ENCODE measurements around the gene CCPG1. TPM values are rescaled to one million over a fixed set of nuclear protein-coding genes. Genes with fewer than 3 reads are reported as not detected.

CCPG1 gene
- total RNA-seq, 1 donor from 2014 or later = 23.8 TPM

DNA sequence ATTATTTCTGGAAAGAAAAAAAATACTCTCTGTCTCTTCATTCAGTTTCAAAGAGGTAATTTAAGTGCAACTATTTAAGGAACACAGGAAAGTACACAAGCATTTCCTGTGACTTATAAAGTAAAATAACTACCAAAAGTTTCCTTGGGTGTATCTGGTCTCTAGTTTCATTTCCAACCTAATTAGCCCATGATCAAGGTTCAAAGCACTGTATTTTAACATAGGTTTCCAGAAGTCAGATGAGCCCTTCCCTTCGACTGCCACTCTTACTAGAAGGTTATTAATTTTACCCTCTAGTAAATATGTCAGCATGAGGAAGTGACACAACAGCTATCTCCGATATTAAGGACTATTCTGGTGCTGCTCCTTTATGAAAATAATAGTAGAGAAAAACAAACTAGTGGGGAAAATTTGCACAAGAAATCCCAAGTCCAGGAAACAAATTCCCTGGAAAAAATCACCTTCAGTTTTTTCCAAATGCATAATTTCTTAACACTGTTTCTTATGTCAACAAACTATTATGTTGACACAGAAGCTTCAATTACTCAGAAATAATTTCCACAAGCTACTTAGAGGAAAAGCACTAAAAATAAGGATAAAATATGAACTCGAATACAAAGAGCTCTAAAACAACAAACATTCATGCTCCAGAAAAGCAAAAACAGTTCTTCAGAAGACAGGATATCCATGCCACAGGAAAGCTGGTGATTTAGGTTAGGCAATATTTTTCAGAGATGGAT lies 35.3 kb downstream of the CCPG1 start:
- TF ChIP-seq CTCF (conservative IDR thresholded peaks at IDR 0.05; ENCODE audit: low read depth, low read length) = no peak
- no peak for DNase-seq (ENCODE audit: low read depth)
- no peak overlapping the region for H3K4me3 ChIP-seq (ENCODE audit: low read depth, low read length)

- no peak for TF ChIP-seq CTCF (conservative IDR thresholded peaks at IDR 0.05; ENCODE audit: low read depth, low read length)
- H3K4me3 ChIP-seq (ENCODE audit: low read depth, low read length) = no peak overlapping the region
- DNase-seq (ENCODE audit: low read depth) = no peak
Measured at GRCh38 chr15:55366981-55367380, 41.2 kb downstream of the CCPG1 start.

DNA sequence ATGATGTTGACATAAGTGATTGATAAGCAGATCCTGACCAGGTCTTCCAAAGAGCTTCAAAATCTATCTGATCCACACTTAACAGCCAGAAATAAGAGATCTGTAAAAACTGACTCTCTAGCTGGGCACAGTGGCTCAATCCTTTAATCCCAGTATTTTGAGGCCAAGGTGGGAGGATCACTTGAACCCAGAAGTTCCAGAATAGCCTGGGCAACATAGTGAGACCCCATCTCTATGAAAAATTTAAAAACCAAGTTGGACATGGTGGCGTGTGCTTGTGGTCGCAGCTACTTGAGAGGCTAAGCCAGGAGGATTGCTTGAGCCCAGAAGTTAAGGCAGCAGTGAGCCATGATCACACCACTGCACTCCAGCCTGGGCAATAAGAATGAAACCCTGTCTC lies 45.5 kb downstream of the CCPG1 start:
- no peak overlapping the region for H3K4me3 ChIP-seq (ENCODE audit: low read depth, low read length)
- DNase-seq (ENCODE audit: low read depth) = no peak
- TF ChIP-seq CTCF (conservative IDR thresholded peaks at IDR 0.05; ENCODE audit: low read depth, low read length) = no peak

DNA sequence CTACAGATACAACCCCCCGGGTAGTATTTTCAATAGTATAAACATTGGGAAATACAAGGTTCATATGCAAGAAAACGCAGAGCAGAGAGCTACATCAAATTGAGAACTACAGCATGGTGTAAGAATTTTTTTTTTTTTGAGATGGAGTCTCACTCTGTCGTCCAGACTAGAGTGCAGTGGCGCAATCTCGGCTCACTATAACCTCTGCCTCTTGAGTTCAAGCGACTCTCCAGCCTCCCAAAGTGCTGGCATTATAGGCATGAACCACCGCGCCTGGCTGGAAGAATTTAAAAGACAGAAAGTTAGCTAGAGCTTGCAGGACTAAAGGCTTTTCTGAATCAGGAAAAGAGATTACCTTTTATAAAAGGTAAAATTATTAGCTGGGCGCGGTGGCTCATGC lies 47.1 kb downstream of the CCPG1 start:
- no peak for TF ChIP-seq CTCF (conservative IDR thresholded peaks at IDR 0.05; ENCODE audit: low read depth, low read length)
- no peak for DNase-seq (ENCODE audit: low read depth)
- no peak overlapping the region for H3K4me3 ChIP-seq (ENCODE audit: low read depth, low read length)

GRCh38 chr15:55360256-55360655 lies 47.9 kb downstream of the CCPG1 start:
- no peak overlapping the region for H3K4me3 ChIP-seq (ENCODE audit: low read depth, low read length)
- no peak for DNase-seq (ENCODE audit: low read depth)
- no peak for TF ChIP-seq CTCF (conservative IDR thresholded peaks at IDR 0.05; ENCODE audit: low read depth, low read length)

DNA sequence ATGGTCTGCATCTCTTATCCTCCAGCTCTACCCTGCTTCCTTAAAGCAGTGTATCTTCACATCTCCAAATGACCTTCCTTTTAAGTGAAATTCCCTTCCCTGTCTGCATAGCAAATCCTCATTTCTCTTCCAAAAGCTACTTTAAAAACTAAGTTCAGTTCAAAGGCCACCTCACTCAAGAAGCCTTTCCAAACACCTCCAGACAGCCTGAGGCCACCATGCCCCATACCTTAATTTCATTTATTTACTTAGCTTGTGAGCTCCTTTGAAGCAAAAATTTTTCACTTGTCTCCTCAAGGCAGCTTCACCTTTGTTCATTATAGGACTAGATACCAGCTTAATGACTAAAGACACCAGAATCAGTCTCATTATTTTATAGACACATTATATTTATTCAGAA lies 49.7 kb downstream of the CCPG1 start:
- no peak for TF ChIP-seq CTCF (conservative IDR thresholded peaks at IDR 0.05; ENCODE audit: low read depth, low read length)
- no peak for DNase-seq (ENCODE audit: low read depth)
- no peak overlapping the region for H3K4me3 ChIP-seq (ENCODE audit: low read depth, low read length)

DNA sequence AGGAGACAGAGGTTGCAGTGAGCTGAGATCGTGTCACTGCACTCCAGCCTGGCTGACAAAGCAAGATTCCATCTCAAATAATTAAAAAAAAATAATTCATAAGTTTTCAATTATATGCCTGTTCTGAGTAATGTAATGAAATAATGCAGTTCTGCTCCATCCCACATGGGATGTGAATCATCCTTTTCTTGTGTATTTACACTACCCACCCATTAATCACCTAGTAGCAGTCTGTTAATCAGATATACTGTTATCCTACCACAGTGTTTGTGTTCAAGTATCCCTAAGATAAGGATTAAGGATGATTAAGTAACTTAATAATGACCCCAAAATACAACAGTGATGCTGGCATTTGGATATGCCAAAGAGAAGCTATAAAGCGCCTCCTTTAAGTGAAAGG lies 50.4 kb downstream of the CCPG1 start:
- TF ChIP-seq CTCF (conservative IDR thresholded peaks at IDR 0.05; ENCODE audit: low read depth, low read length) = no peak
- DNase-seq (ENCODE audit: low read depth) = no peak

More for the DNA sequence above, 50.4 kb downstream of the CCPG1 start:
- no peak overlapping the region for H3K4me3 ChIP-seq (ENCODE audit: low read depth, low read length)
